Ishikawa (cell line): ENCODE results near the gene NECAB2.

Experiments used
- CEBPB ChIP-seq: IDR thresholded peaks from 2 replicates; pipeline ENCODE4 v1.6.1; 2012
- CREB1 ChIP-seq: IDR thresholded peaks from 2 replicates; pipeline ENCODE4 v1.6.1; 2012; ENCODE audit warnings: low read depth
- EGR1 ChIP-seq: IDR thresholded peaks from 2 replicates; pipeline ENCODE4 v1.6.1; 2012
- EP300 ChIP-seq: IDR thresholded peaks from 2 replicates; pipeline ENCODE4 v1.6.1; 2012; ENCODE audit warnings: borderline replicate concordance
- FOXM1 ChIP-seq: IDR thresholded peaks from 2 replicates; pipeline ENCODE4 v1.6.1; 2012; ENCODE audit warnings: low read depth, borderline replicate concordance
- NFIC ChIP-seq: IDR thresholded peaks from 2 replicates; pipeline ENCODE4 v1.6.1; 2012
- RAD21 ChIP-seq: IDR thresholded peaks from 2 replicates; pipeline ENCODE4 v1.6.1; 2012; ENCODE audit warnings: low read depth
- REST ChIP-seq: IDR thresholded peaks from 2 replicates; pipeline ENCODE4 v1.6.1; 2012; ENCODE audit warnings: low read depth, mild to moderate bottlenecking
- TAF1 ChIP-seq: IDR thresholded peaks from 2 replicates; pipeline ENCODE4 v1.6.1; 2012; ENCODE audit warnings: low read depth, mild to moderate bottlenecking
- TCF12 ChIP-seq: IDR thresholded peaks from 2 replicates; pipeline ENCODE4 v1.6.1; 2012; ENCODE audit warnings: low read depth
- TEAD4 ChIP-seq: IDR thresholded peaks from 2 replicates; pipeline ENCODE4 v1.6.1; 2012
- USF1 ChIP-seq: IDR thresholded peaks from 2 replicates; pipeline ENCODE4 v1.6.1; 2012
- YY1 ChIP-seq: IDR thresholded peaks from 2 replicates; pipeline ENCODE4 v1.6.1; 2012; ENCODE audit warnings: low read depth
- ZBTB7A ChIP-seq: IDR thresholded peaks from 2 replicates; pipeline ENCODE4 v1.6.1; 2012; ENCODE audit warnings: low read depth
- TF ChIP-seq, protein P1 (sequence below): IDR thresholded peaks from 2 replicates; pipeline ENCODE4 v1.6.1; 2012

The NECAB2 gene

GRCh38 chr16:83956336-83957289 lies 11.4 kb upstream of the NECAB2 start:
- peak; percentile 90 for TF ChIP-seq RAD21
- no peak for TF ChIP-seq EGR1

- no peak for TF ChIP-seq EP300
- no peak for TF ChIP-seq FOXM1
- TF ChIP-seq REST = no peak
- no peak for TF ChIP-seq USF1
- TF ChIP-seq RAD21 = no peak
- TF ChIP-seq NFIC = no peak
- no peak for TF ChIP-seq EGR1
- TF ChIP-seq YY1 = no peak
- TF ChIP-seq, protein P1, sequence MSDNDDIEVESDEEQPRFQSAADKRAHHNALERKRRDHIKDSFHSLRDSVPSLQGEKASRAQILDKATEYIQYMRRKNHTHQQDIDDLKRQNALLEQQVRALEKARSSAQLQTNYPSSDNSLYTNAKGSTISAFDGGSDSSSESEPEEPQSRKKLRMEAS = no peak
- TF ChIP-seq TAF1 = no peak
- no peak for TF ChIP-seq ZBTB7A
- TF ChIP-seq CEBPB = no peak
- TF ChIP-seq TEAD4 = no peak
- TF ChIP-seq CREB1 = no peak
- TF ChIP-seq TCF12 = no peak
These were observed 10.7 kb upstream of the NECAB2 start for GRCh38 chr16:83957296-83957855.

- no peak for TF ChIP-seq USF1
- TF ChIP-seq FOXM1 = no peak
- TF ChIP-seq EP300 = no peak
- no peak for TF ChIP-seq ZBTB7A
These were observed 9.8 kb upstream of the NECAB2 start for GRCh38 chr16:83958137-83958845.

- no peak for TF ChIP-seq TEAD4
- TF ChIP-seq TCF12 = no peak
- no peak for TF ChIP-seq ZBTB7A
- TF ChIP-seq USF1 = no peak
- TF ChIP-seq RAD21 = no peak
- TF ChIP-seq FOXM1 = no peak
- no peak for TF ChIP-seq CREB1
- TF ChIP-seq REST = no peak
- TF ChIP-seq EP300 = no peak
- no peak for TF ChIP-seq CEBPB
- TF ChIP-seq YY1 = no peak
- no peak for TF ChIP-seq TAF1
- no peak for TF ChIP-seq NFIC
- no peak for TF ChIP-seq EGR1
- TF ChIP-seq, protein P1 = no peak
These were observed 9.0 kb upstream of the NECAB2 start for GRCh38 chr16:83958846-83959565.
